ENCODE results near the gene HSPA12B.

The HSPA12B gene

GRCh38 chr20:3800878-3801260, 68.4 kb downstream of the HSPA12B start:
- TF ChIP-seq CTCF (IDR thresholded peaks at IDR 0.05; ENCODE audit: insufficient read depth, low read depth, low read length, missing control alignments): no peak
- no peak for DNase-seq (ENCODE audit: low read depth)
- H3K4me3 ChIP-seq (ENCODE audit: low read length): no peak overlapping the region

DNA sequence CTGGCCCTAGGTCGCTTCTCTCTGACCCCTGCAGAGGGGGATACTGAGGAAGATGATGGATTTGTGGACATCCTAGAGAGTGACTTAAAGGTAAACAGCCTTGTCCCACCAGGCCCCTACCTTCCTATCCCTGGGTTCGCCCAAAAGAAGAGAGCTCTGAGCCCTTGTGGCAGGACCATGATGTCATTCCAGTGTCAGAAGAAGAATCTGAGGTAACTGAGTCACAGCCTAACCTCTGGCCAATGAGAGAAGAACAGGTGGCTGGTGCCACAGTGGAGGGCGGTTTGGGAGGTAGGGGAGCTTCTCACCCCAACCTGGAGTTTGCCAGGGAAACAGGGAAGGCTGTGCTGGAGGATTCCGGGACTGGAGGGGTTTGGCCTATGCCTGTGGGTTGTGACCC, 68.8 kb downstream of the HSPA12B start:
- TF ChIP-seq CTCF (IDR thresholded peaks at IDR 0.05; ENCODE audit: insufficient read depth, low read depth, low read length, missing control alignments): no peak
- DNase-seq (ENCODE audit: low read depth): no peak
- no peak overlapping the region for H3K4me3 ChIP-seq (ENCODE audit: low read length)

DNA sequence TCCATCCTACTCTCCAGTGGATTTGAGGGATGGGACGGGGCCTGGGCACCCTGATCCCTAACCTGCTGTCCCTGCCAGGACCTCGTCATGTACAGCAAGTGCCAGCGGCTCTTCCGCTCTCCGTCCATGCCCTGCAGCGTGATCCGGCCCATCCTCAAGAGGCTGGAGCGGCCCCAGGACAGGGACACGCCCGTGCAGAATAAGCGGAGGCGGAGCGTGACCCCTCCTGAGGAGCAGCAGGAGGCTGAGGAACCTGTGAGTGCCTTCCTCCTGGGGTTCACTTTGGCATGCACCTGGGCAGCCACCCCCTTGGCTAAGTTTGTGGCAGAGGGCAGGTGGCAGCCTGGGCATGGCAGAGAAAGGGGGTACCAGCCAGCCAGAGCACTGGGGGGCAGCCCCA, 69.4 kb downstream of the HSPA12B start:
- no peak for DNase-seq (ENCODE audit: low read depth)
- TF ChIP-seq CTCF (IDR thresholded peaks at IDR 0.05; ENCODE audit: insufficient read depth, low read depth, low read length, missing control alignments): no peak
- H3K4me3 ChIP-seq (ENCODE audit: low read length): no peak overlapping the region

Measured in epithelial cell of esophagus (primary cell).